ENCODE results near the gene IL4R. TPM values are rescaled to one million over a fixed set of nuclear protein-coding genes. Genes with fewer than 3 reads are reported as not detected.

The IL4R gene
- polyA plus RNA-seq, 1 donor from 2014 or later, result 0.07 TPM

DNA sequence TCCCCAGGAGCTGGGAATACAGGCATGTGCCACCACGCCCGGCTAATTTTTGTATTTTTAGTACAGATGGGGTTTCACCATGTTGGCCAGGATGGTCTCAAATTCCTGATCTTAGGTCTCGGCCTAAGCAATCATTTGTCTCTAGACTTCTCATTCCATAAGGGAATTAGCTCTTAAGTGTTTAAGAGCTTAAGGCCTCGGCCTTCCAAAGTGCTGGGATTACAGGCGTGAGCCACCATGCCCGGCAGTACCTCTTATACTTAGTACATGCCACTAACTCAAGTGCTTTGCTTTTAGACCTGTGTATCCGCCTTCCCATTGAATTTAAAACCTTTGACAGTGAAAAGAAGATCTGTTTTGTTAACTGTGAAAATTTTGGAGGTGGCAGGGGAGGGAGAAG lies 71.6 kb downstream of the IL4R start:
- no peaks in the 10 kb centered on the region for H3K27me3 ChIP-seq (ENCODE audit: insufficient read depth, low read depth, low read length)
- no peak overlapping the region for H3K9ac ChIP-seq (ENCODE audit: low read length)

DNA sequence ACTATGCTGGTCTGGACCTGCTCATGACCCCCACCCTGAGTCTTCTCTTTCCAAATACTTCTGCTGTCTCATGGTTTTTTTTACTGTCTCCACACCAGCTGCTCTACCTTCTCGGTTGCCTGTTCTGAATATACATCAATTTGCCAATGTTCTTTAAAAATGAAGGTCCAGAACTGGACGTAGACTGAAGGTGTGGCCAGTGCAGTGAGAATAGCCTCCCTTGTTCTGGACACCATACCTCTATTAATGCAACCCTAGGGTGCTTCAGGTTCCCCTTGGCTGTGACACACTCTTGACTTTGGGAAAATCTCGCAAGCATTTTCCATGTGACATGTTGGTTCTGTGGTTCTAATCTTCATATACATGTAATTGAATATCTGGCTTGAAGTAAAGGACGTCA lies 72.9 kb downstream of the IL4R start:
- TF ChIP-seq, protein P1, sequence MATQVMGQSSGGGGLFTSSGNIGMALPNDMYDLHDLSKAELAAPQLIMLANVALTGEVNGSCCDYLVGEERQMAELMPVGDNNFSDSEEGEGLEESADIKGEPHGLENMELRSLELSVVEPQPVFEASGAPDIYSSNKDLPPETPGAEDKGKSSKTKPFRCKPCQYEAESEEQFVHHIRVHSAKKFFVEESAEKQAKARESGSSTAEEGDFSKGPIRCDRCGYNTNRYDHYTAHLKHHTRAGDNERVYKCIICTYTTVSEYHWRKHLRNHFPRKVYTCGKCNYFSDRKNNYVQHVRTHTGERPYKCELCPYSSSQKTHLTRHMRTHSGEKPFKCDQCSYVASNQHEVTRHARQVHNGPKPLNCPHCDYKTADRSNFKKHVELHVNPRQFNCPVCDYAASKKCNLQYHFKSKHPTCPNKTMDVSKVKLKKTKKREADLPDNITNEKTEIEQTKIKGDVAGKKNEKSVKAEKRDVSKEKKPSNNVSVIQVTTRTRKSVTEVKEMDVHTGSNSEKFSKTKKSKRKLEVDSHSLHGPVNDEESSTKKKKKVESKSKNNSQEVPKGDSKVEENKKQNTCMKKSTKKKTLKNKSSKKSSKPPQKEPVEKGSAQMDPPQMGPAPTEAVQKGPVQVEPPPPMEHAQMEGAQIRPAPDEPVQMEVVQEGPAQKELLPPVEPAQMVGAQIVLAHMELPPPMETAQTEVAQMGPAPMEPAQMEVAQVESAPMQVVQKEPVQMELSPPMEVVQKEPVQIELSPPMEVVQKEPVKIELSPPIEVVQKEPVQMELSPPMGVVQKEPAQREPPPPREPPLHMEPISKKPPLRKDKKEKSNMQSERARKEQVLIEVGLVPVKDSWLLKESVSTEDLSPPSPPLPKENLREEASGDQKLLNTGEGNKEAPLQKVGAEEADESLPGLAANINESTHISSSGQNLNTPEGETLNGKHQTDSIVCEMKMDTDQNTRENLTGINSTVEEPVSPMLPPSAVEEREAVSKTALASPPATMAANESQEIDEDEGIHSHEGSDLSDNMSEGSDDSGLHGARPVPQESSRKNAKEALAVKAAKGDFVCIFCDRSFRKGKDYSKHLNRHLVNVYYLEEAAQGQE (IDR thresholded peaks at IDR 0.05; ENCODE audit: borderline replicate concordance), result no peak
- TF ChIP-seq MXI1 (conservative IDR thresholded peaks at IDR 0.05; ENCODE audit: poor library complexity, severe bottlenecking) (no peak), SMC3 (conservative IDR thresholded peaks at IDR 0.05; ENCODE audit: poor library complexity) (no peak), EZH2 (IDR thresholded peaks at IDR 0.05; ENCODE audit: borderline replicate concordance, insufficient read depth, low read length, poor library complexity, severe bottlenecking) (no peak), RAD21 (conservative IDR thresholded peaks at IDR 0.05) (no peak), EP300 (conservative IDR thresholded peaks at IDR 0.05; ENCODE audit: poor library complexity, severe bottlenecking) (no peak), TAF1 (IDR thresholded peaks at IDR 0.05; ENCODE audit: low read depth) (no peak), POLR2AphosphoS5 (IDR thresholded peaks at IDR 0.05) (no peak)
- TF ChIP-seq, protein P2, sequence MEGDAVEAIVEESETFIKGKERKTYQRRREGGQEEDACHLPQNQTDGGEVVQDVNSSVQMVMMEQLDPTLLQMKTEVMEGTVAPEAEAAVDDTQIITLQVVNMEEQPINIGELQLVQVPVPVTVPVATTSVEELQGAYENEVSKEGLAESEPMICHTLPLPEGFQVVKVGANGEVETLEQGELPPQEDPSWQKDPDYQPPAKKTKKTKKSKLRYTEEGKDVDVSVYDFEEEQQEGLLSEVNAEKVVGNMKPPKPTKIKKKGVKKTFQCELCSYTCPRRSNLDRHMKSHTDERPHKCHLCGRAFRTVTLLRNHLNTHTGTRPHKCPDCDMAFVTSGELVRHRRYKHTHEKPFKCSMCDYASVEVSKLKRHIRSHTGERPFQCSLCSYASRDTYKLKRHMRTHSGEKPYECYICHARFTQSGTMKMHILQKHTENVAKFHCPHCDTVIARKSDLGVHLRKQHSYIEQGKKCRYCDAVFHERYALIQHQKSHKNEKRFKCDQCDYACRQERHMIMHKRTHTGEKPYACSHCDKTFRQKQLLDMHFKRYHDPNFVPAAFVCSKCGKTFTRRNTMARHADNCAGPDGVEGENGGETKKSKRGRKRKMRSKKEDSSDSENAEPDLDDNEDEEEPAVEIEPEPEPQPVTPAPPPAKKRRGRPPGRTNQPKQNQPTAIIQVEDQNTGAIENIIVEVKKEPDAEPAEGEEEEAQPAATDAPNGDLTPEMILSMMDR (IDR thresholded peaks at IDR 0.05; ENCODE audit: poor library complexity, severe bottlenecking), result no peak
- H3K9ac ChIP-seq (ENCODE audit: low read length), result no peak overlapping the region
- H3K9me2 ChIP-seq (ENCODE audit: insufficient read depth, low read length), result no peaks in the 10 kb centered on the region

More for the DNA sequence above, 71.6 kb downstream of the IL4R start:
- H3K4me2 ChIP-seq (ENCODE audit: low read length), result no peak overlapping the region
- no peaks in the 10 kb centered on the region for H4K20me1 ChIP-seq (ENCODE audit: insufficient read depth)
- peaks cover 8% of the 10 kb centered on the region for H3K9me3 ChIP-seq (ENCODE audit: low read length)
- no peaks in the 10 kb centered on the region for H3K36me3 ChIP-seq (ENCODE audit: insufficient read depth, low read length)
- no peak overlapping the region for H2AFZ ChIP-seq (ENCODE audit: low read depth, low read length)
- H3K79me2 ChIP-seq (replicated peaks; ENCODE audit: insufficient read depth, low read length), result no peaks in the 10 kb centered on the region
- H3F3A ChIP-seq (ENCODE audit: insufficient read depth, low read length, poor library complexity, severe bottlenecking), result no peaks in the 10 kb centered on the region
- no peaks in the 10 kb centered on the region for H3K9me2 ChIP-seq (ENCODE audit: insufficient read depth, low read length)
- TF ChIP-seq, protein P2 (IDR thresholded peaks at IDR 0.05; ENCODE audit: poor library complexity, severe bottlenecking), result no peak
- TF ChIP-seq EP300 (conservative IDR thresholded peaks at IDR 0.05; ENCODE audit: poor library complexity, severe bottlenecking) (no peak), EZH2 (IDR thresholded peaks at IDR 0.05; ENCODE audit: borderline replicate concordance, insufficient read depth, low read length, poor library complexity, severe bottlenecking) (no peak)
- H3K27ac ChIP-seq (ENCODE audit: low read length), result no peak overlapping the region
- H3K4me3 ChIP-seq (ENCODE audit: low read length), result no peak overlapping the region

More for the DNA sequence above, 72.9 kb downstream of the IL4R start:
- Histone ChIP-seq H4K20me1 (ENCODE audit: insufficient read depth) (no peaks in the 10 kb centered on the region), H2AFZ (ENCODE audit: low read depth, low read length) (no peak overlapping the region), H3K27me3 (ENCODE audit: insufficient read depth, low read depth, low read length) (no peaks in the 10 kb centered on the region), H3K79me2 (replicated peaks; ENCODE audit: insufficient read depth, low read length) (no peaks in the 10 kb centered on the region), H3K4me2 (ENCODE audit: low read length) (no peak overlapping the region), H3K36me3 (ENCODE audit: insufficient read depth, low read length) (no peaks in the 10 kb centered on the region), H3K9me3 (ENCODE audit: low read length) (peaks cover 11% of the 10 kb centered on the region), H3F3A (ENCODE audit: insufficient read depth, low read length, poor library complexity, severe bottlenecking) (no peaks in the 10 kb centered on the region), H3K27ac (ENCODE audit: low read length) (no peak overlapping the region), H3K4me3 (ENCODE audit: low read length) (no peak overlapping the region)
